ENCODE results near the gene F12.
"Not testable (repeated sequence)": the region's sequence is repeated elsewhere in the genome, so short reads cannot be mapped to it uniquely, and the experiment has no call there.

The F12 gene

DNA sequence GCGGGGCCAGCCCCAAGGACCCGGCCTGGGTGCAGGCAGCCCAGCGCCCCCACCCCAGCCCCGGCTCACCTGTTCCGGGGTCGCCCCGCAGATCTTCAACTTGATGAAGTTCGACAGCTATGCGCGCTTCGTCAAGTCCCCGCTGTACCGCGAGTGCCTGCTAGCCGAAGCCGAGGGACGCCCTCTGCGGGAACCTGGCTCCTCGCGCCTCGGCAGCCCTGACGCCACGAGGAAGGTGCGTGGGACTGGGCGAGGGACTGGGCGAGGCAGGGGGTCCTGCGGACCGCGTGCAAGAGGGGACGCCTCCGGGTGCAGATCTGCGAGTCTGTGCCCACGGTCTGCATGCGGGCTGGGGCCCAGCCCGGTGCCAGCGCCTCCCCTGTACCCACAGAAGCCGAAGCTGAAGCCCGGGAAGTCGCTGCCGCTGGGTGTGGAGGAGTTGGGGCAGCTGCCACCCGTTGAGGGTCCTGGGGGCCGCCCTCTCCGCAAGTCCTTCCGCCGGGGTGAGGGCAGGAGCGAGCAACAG lies 42.0 kb downstream of the F12 start:
- DNase-seq = no peak

DNA sequence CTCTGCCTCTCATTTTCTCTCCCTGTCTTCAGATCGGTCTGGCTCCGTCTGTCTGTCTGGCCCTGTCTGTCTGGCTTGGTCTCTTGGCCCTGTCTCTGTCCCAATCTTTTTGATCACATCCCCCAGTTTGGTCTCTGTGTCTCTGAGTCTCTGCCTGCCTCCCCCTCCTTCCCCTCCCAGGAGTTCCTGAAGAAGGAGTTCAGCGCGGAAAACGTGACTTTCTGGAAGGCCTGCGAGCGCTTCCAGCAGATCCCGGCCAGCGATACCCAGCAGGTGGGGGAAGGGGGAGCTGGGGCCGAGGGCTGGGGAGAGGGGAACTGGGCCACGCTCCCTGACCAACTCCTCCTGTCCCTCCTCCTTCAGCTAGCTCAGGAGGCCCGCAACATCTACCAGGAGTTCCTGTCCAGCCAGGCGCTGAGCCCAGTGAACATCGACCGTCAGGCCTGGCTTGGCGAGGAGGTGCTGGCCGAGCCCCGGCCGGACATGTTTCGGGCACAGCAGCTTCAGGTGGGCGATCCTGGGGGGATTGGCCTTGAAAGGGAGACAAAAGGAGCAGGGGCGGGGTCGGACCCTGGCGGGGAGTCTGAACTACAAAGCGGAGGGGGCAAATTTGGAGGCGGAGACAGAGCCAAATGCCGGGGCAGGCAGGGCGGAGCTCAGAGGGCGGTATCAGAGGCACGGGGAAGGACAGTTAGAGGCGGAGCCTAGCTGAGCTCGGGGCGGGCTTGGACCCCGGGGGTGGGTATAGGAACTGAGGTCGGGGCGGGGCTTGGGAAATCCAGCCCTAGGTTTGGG lies 42.6 kb downstream of the F12 start:
- no peak for DNase-seq

DNA sequence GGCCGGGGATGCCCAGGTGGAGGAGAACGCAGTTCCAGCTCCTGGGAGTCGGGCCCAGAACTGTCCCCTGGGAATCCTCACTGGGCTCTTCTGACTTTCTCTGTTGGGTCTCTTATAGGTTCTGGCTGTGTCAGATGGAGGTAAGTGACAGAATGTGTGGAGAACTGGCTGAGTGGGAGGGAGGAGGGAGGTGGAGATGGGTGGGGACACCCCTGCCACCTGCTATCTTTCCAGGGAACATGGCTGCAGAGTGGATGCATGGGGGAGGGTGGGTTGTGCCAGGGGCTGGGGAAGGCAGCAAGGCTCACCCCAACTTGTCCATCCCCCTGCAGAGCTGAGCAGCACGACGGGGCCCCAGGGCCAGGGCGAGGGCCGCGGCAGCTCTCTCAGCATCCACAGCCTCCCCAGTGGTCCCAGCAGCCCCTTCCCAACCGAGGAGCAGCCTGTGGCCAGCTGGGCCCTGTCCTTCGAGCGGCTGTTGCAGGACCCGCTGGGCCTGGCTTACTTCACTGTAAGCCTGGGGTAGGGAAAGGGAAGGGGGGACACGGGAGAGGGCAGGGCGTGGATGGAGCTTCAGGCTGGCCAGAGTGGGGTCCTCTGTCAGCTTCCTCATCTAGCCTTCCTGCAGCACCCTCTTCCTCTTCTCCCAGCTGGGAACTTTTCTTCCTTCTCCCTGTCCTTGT lies 43.4 kb downstream of the F12 start:
- DNase-seq = no peak

DNA sequence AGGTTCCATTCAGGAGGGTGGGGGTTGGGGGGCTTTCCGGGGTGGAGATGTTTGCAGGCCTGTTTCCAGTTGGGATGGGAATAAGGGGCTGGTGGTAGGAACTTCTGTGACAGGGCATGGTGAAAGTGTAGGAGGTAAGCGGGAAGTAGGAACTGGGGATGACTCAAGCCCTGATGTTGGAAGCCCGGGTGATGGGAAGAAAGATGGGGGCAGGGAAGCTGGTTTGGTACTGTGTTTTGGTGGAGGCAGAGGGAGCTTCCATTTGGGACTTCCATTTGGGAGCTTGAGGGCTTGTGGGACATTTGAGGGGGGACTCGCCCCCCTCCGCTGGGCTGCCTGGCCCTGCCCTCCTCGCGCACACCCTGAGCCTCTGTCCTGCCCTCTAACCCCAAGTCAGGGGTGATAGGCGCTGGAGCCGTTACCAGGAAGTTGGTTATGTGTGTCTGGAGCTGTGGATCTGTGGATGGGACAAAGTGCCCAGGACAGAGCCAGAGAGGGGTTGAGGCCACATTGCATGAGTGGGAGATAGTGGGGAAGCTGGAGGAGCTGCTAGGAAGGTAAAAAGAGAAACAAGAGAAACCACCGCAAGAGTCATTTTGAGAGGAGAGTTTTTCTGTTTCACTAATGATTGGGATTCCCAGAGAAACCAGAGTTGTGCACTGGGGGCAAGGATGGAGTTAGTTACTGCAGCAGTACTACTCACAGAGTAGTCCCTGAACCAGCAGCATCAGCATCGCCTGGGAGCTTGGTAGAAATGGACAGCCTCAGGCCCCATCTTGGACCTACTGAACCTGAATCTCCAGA lies 45.0 kb downstream of the F12 start:
- no peak for DNase-seq

DNA sequence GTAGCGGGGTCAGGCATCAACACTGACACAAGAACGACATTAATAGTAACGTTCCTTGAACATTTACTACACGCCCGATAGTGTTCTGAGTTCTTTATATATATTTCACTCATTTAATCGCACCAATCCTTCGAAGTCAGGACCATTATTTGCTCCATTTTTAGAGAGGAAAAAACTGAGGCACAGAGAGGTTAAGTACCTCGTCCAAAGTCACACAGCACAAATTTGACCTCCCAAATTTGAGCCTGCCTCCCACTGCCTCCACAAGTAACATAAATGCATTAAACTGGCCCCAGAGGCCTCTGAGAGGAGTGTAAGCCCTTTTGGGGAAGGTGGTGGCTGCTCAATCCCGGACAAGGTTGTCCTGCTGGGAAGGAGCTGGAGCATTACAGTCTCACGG lies 45.8 kb downstream of the F12 start:
- no peak for DNase-seq

DNA sequence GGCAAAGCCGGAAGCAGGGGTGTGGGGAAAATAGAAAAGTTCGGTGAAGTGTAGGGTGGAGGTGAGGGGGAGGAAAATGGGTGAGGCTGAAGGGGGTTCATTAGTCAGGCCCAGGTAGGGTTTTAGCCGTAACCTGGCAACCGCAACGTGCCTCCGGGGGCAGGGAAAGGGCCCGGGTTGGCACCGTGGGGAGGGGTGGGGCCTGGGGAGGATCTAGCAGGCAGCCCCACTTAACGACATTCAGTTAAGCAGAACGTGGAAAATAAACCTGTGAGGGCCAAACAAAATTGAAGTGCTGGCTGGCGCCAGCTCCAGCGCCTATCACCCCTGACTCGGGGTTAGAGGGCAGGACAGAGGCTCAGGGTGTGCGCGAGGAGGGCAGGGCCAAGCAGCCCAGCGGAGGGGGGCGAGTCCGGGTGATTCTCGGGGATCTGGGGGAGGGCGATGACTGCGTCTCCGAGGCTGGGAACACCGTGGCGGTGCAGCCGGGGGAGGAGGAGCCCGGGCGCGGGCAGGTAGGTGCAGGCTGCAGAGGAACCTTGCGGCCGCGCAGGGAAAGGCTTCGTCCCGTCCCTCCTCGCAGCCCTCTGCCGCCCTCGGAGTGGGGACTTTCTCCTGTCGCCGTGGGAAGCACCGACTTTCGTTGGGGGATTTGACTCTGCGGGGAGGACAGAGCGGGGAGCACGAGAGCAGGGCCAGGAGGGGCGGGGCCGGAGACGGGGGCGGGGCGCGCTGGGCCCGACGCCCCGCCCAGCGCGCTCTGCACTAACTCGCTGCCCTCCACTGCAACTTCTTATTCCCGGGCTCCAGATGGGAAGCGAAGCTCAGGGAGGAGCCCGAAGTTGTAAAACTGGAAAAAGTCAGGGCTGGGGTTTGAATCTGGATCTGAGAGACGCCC lies 46.5 kb downstream of the F12 start:
- peak; percentile 70 for DNase-seq

DNA sequence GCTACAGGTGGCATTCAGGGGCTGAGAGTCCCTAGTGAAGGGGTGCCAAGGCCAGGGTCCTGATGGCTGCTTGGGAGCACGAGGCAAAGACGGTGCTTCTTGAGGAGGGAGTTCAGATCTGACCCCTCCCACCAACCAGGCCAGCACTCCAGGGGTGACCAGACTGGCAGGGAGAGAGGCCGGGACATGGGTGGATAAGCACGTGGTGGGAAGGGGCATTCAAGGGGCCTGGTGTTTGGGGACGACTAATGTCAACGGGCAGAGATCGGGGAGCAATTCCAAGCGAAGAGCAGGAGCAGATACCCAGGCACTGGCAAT lies 47.1 kb downstream of the F12 start:
- DNase-seq = no peak

DNA sequence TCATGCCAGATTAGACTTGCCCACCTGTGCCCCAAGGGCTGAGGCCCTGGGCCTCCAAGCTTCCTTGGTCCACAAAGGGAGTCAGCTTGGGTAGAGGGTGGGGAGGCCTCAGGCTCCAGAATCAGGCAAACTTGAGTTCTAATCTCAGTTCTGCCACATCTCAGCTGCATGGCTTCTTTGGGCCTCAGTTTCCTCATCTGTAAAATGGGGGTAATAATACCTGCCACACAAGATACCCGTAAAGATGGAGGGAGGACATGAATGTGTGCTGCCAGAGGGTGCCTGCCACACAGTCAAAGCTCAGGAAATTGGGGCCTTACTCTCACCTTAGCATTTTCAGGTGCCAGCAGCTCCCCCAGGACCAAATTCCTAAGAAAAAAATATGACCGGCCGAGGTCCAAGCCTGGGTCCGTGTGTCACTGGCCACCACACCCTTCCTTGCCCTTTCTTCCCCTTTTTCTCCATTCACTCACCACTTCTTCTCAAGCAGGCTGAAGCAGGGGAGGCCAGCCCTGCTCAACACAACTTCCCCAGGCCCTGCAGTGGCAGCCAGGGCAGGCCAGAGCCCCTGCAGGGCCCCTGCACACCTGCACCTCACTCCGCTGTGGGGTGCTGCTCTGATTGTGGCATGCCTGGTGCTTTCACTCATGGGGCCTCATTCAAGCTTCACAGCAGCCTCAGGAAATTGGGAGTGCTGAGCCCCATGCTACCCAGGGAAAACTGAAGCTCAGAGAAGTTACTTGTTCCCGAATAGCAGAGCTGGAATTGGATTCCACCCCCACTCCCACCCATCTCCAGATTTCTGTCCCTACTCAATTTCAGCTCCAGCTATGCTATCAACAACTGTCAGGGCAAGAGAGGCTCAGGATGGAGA lies 47.7 kb downstream of the F12 start:
- DNase-seq = no peak

DNA sequence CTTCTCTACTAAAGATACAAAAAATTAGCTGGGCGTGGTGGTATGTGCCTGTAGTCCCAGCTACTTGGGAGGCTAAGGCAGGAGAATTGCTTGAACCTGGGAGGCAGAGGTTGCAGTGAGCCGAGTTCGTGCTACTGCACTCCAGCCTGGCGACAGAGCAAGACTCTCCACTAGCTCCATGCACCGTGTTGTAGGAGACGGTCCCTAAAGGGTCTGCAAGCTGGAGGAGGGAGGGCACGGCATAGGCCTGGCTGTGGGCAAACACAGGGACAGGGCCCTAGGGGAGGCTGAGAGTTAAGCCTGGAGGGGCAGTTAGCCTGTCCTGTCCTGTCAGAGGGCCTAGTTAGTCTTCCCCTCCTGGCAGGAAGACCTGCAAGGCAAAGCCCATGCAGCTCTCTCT lies 48.6 kb downstream of the F12 start:
- DNase-seq = not testable (repeated sequence)

DNA sequence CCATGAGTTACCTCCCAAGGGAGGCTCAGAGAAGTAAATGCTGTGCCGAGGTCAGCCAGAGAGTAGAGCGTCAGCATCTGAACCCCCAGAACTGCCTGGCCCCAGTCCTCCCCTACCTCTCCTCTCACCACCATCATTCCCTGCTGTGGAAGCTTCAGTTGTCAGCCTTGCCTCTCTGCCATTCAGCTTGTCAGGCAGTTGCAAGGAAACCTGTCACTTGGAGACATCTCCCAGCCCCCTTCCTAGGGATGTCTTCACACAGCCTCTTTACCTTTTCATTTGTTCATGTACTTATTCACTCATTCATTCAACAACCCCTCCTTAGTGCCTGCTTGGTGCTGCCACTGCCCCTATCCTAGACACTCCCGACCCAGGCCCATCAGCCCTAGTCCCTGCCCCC lies 49.5 kb downstream of the F12 start:
- no peak for DNase-seq

DNA sequence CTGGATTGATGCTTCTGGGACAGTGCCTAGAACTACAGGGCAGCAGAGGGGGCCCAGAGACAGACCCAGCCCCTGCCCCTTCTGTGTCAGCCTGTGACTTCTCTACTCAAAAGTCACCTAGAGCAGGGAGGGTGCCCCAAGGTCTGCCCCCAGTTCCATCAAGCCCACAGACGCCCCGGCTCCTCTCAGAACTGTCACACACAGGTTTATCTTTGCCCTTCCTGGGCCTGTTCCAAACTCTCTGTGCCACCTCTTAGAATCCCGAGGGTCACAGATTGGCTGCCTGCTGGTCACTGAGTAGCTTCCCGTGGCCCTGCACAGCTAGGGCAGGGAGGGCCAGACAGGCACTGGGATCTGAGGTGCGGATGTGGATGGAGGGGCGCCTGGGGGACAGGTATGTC lies 49.9 kb downstream of the F12 start:
- DNase-seq = no peak

DNA sequence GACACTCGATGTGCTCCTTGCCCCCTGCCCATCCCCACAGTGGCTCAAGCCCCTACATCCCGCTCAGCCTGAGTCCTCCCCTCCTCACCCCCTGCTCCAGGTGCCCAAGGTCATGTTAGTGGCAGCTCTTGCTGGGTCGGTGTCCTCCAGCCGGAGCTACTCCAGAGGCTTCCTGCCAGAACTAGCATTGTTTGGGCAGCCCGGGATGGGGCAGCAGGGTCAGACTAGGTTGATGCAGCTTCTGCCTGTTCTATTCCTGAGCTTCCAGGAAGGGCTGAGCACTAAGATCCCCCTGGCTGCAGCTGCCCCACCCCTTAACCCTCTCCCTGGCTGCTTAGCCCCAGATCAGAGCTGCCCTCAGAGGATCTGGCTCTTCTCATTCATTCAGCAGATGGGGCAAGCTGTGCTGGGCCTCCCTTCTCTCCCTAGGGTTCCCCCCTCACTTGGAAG lies 51.0 kb downstream of the F12 start:
- DNase-seq = no peak

DNA sequence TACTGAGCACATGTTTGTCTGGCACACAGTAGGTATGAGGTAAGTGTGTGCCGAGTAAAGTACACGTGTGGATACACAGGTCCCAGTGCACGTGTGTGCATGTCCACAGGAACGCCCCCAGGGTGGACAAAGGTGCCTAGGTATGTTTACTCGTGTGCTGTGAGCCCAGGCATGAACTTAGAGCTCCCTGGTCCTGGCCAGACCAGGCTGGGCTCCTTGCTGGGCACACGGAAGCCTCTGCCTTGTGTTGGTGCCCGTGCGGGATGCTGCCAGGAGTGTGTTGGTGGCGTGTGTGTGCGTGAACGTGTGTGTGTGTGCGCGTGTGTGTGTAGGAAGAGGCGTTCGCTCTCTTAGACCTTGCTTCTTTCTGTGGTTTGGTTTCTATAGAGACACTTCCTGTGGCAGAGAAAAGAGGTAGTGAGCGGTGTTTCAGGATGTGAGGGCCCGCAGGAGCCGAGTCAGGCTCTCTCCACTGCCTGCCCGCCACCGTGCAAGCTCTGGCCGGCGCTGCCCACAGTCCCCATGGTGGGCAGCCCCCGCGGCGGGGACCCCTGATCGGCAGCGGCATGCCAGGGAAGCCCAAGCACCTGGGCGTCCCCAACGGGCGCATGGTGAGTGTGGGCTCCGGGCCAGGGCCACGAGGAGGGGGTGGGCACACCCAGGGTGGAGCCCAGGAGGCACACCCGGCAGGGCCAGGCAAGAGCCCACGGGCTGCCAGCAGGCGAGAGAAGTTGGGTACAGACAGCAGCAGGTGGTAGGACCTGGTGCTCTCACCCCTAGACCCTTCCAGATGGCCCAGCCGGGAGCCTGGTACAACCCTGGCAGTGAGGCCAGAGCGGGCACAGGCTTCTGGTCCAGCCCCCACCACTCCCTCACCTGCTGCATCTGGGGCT lies 51.7 kb downstream of the F12 start, which contains the start of gene RGS14:
Gene RGS14, plus strand, starts transcription at position 466 of the 893 bp plus-strand sequence. Its CDS starts 101 bp downstream, at position 567.
- peak; percentile 59 for DNase-seq

DNA sequence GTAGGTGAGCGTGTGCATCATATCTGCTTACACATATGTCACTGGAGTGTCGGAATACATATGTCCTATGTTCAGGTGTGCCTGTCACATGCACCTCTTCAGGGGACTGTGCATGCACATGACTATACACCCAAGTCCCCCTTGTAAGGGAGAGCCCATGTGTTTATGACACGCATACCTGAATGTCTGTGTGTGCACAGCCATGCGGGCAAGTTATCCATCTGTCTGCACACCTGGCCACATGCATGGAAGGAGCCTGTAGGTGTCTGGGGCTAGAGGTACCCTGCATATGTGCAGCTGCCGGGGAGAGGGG lies 52.3 kb downstream of the F12 start:
- DNase-seq = no peak

DNA sequence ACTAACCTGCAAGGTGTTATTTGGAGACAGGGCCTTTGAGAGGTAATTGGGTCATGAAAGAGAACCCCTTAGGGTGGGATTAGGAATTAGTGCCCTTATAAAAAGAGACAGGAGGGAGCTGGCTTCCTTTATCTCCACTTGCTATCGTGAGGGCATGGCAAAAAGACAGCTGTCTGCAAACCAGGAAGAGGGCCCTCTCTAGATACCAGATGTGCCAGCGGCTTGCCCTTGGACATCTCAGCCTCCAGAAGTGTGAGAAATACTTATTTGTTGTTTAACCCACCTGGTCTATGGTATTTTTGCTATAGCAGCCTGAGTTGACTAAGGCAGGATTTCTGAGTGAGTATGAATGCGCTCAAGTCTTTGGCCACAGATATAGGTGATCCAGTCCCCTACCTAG lies 52.6 kb downstream of the F12 start:
- no peak for DNase-seq

DNA sequence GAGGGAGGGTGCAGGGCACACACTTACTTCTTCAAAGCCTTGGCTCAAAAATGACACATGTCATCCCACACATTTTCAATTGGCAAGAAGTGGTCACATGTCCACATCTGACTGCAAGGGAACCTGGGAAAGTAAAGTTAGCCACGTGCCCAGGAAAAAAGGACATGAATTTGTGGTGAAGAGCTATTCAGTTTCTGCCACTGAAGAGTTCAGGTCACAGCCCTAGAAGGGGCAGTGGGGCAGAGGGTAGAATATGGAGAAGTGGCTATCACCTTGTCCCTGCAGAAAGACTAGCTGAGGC lies 53.5 kb downstream of the F12 start:
- DNase-seq = no peak

DNA sequence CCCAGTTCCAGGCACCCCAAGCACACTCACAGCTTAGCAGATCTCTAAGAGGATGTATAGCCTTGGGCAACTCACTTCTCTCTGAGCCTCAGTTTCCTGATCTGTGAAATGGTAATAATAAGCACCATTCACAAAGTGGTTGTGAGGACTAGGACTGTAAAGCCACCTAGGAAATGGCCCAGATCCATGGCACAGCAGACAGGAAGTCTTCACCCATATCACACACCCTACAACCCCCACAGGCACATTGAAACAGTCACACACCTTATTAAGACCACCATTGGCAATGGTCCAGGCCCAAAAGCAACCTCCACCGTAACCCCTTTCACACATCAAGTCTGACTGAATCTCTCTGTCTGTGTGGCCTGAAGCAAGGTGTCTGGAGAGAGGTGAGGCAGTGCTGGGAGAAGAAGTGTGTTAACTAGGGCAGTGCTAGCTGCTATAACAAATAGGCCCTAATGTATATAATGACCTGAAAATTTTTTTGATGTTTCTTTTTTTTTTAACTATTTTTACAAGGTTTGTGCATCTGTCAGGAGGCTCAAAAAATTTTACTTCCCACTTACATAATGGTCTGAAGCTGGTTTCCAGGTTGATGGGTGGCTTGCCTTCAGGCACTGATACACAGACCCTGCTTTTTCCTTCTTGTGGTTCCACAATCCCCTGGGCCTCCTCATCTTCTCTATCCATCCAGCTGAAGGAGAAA lies 54.0 kb downstream of the F12 start:
- no peak for DNase-seq

DNA sequence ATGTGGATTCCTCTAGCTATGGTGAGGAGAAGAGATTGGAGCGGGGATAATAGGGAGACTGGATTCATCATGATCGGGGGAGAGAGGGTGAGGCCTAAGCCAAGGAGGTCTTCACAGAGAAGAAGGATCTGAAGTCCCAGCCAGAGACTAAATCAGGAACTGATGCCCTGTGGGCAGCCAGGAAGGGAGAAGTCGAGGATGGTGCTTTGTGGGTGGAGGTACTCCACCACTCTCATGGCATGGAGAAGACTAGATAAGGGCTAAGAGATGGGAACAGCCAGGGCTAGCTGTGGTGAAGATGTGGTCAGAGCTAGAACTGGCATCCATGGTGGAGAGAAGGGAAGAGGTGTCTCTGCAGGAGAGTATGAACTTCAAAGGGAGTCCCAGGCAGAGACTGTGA lies 54.7 kb downstream of the F12 start:
- no peak for DNase-seq

DNA sequence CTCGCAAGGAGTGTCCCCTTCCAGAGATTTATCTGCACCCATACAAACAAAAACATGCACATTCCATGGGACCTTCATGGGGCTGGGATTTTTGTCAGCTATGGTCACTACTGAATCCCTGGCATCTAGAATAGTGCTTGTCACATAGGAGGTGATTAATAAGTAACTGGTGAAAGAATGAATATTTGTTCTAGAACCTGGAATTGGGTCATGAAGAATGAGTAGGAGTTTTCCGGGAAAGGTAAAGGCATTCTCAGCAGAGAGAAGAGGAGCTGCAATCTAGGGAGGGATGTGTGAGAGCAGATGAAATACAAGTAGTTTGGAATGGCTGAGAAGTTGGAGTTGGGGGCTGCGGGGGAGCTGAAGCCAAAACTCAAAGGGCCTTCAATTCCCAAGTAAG lies 55.1 kb downstream of the F12 start:
- DNase-seq = no peak

DNA sequence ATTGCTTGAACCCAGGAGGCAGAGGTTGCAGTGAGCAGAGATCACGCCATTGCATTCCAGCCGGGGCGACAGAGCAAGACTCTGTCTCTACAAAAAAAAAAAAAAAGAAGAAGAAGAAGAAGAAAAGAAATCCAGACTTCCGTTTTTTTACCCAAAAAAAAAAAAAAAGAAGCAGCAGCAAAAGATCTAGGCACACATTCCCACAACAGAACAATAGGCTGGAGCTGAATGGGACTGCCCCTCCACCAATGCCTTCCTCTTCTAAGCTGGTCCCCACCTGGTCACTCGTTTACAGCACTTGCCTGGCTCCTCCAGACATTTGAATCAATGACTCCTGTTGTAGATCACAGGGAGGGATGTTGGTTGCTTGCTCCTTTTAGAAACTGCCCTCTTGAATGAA lies 56.3 kb downstream of the F12 start:
- DNase-seq = no peak
